Activated B cell treated with CpG ODN at 0.5 μM for 24 hours (primary cell): Measurements from ENCODE around the gene UGCG. TPM values are rescaled to one million over a fixed set of nuclear protein-coding genes. Genes with fewer than 3 reads are reported as not detected.
"Not testable (repeated sequence)": the region's sequence is repeated elsewhere in the genome, so short reads cannot be mapped to it uniquely, and the experiment has no call there.

Experiments
- ATAC-seq: fragments of 200-7000 bp; cut with Tn5 transposase; one replicate; pipeline ENCODE4 v1.10.0; 2021; ENCODE audit warnings: low read depth, mild to moderate bottlenecking, moderate library complexity
- CTCF ChIA-PET: fragments of 350-600 bp; sonication (Branson Sonifier 250); formaldehyde crosslinking; loops from one replicate; lab custom pipeline; 2021; ENCODE audit warnings: antibody characterized with exemption; lab: Charles Lee
- POLR2A ChIA-PET: fragments of 350-600 bp; sonication (Branson Sonifier 250); formaldehyde crosslinking; loops from one replicate; lab custom pipeline; 2021; ENCODE audit warnings: antibody characterized with exemption; lab: Charles Lee
- DNase-seq: peaks from one replicate; pipeline ENCODE4 v3.0.0; 2022
- H3K27ac Mint-ChIP-seq: one replicate; pipeline ENCODE4 v1.8.0; 2020; ENCODE audit warnings: mixed read lengths
- H3K27me3 Mint-ChIP-seq: one replicate; pipeline ENCODE4 v1.8.0; 2021; ENCODE audit warnings: mixed read lengths
- H3K36me3 Mint-ChIP-seq: one replicate; pipeline ENCODE4 v1.8.0; 2021; ENCODE audit warnings: low read depth, mixed read lengths
- H3K4me1 Mint-ChIP-seq: one replicate; pipeline ENCODE4 v1.8.0; 2021; ENCODE audit warnings: mixed read lengths
- H3K4me3 Mint-ChIP-seq: one replicate; pipeline ENCODE4 v1.8.0; 2020; ENCODE audit warnings: mild to moderate bottlenecking, mixed read lengths
- H3K9me3 Mint-ChIP-seq: one replicate; pipeline ENCODE4 v1.8.0; 2020; ENCODE audit warnings: mixed read lengths
- CTCF ChIP-seq: fragments of 200-600 bp; IDR thresholded peaks from one replicate; pipeline ENCODE4 v1.8.0; 2022; ENCODE audit warnings: antibody characterized with exemption, mild to moderate bottlenecking
- intact Hi-C: fragments of 100-400 bp; cut with micrococcal nuclease; formaldehyde crosslinking; loops from one replicate; pipeline ENCODE4 v1.15.1; 2024
- total RNA-seq: library from RNA; stranded (reverse); gene quantifications from 2 replicates; pipeline ENCODE4 v1.2.3, GENCODE V29; 2022

Gene UGCG
- total RNA-seq, 1 donor from 2014 or later: 111 TPM

- ATAC-seq (no peak), DNase-seq (no peak)
- H3K27ac Mint-ChIP-seq: no peak overlapping the region
- no peak overlapping the region for H3K4me3 Mint-ChIP-seq
- POLR2A ChIA-PET: no interaction called here
- CTCF ChIA-PET: interaction anchor here (1.4 kb wide), 1 partner anchor 188 kb away, joined by 3 read pairs; no protein-coding TSS in a partner anchor
- H3K4me1 Mint-ChIP-seq: peaks cover 7% of the 10 kb centered on the region
- H3K9me3 Mint-ChIP-seq: peaks cover under 1% of the 10 kb centered on the region
- TF ChIP-seq CTCF: no peak
- H3K36me3 Mint-ChIP-seq: no peaks in the 10 kb centered on the region
- no peaks in the 10 kb centered on the region for H3K27me3 Mint-ChIP-seq
- intact Hi-C loops: no loop called here
Observed at GRCh38 chr9:111886983-111887718, 9.5 kb upstream of the UGCG start.

- H3K27ac Mint-ChIP-seq: no peak overlapping the region
- ATAC-seq: no peak
- ChIA-PET CTCF (no interaction called here), POLR2A (no interaction called here)
- no peaks in the 10 kb centered on the region for H3K27me3 Mint-ChIP-seq
- H3K4me3 Mint-ChIP-seq: no peak overlapping the region
- peaks cover 13% of the 10 kb centered on the region for H3K4me1 Mint-ChIP-seq
- TF ChIP-seq CTCF: no peak
- DNase-seq: no peak
- H3K36me3 Mint-ChIP-seq: no peaks in the 10 kb centered on the region
- H3K9me3 Mint-ChIP-seq: no peaks in the 10 kb centered on the region
- intact Hi-C loops: loop anchor here (10.0 kb wide), 1 partner anchor 1524 kb away; the partner anchor contains the start of genes C9orf43 and POLE3
Observed at GRCh38 chr9:111890334-111890733, 6.3 kb upstream of the UGCG start.

- ATAC-seq, H3K9me3 Mint-ChIP-seq, H3K36me3 Mint-ChIP-seq, H3K27ac Mint-ChIP-seq, DNase-seq, H3K27me3 Mint-ChIP-seq, H3K4me3 Mint-ChIP-seq: not testable (repeated sequence)
- CTCF ChIA-PET: interaction anchor here (1.5 kb wide), 1 partner anchor 184 kb away, joined by 7 read pairs; no protein-coding TSS in a partner anchor
- peaks cover 16% of the 10 kb centered on the region for H3K4me1 Mint-ChIP-seq
- POLR2A ChIA-PET: interaction anchor here (0.7 kb wide), 1 partner anchor 92 kb away, joined by 3 read pairs; no protein-coding TSS in a partner anchor
- intact Hi-C loops: loop anchor here (10.0 kb wide), 1 partner anchor 1524 kb away; the partner anchor contains the start of genes C9orf43 and POLE3
Observed at GRCh38 chr9:111890867-111891266, 5.7 kb upstream of the UGCG start.

- Mint-ChIP-seq H3K27ac (peak overlapping the region; percentile 53), H3K4me1 (peaks cover 18% of the 10 kb centered on the region), H3K27me3 (no peaks in the 10 kb centered on the region), H3K36me3 (peaks cover 4% of the 10 kb centered on the region), H3K9me3 (no peaks in the 10 kb centered on the region), H3K4me3 (peak overlapping the region; percentile 46)
- intact Hi-C loops: loop anchor here (10.0 kb wide), 1 partner anchor 1523 kb away; the partner anchor contains the start of genes C9orf43 and POLE3
- ChIA-PET CTCF (interaction anchor here (1.1 to 1.5 kb wide), 2 partner anchors 62 to 183 kb away, joined by 3 to 7 read pairs; no protein-coding TSS in a partner anchor), POLR2A (interaction anchor here (0.5 to 1.2 kb wide), 5 partner anchors 44 to 182 kb away, joined by 3 to 4 read pairs (median 3); no protein-coding TSS in a partner anchor)
- no peak for TF ChIP-seq CTCF
- DNase-seq (no peak), ATAC-seq (peak; percentile 7)
Observed at GRCh38 chr9:111891910-111892499, 4.6 kb upstream of the UGCG start.

- peak; percentile 44 for ATAC-seq
- peaks cover 12% of the 10 kb centered on the region for H3K4me1 Mint-ChIP-seq
Observed at GRCh38 chr9:111896942-111897600, 457 bp downstream of the UGCG start.

More at GRCh38 chr9:111896942-111897600, 457 bp downstream of the UGCG start:
- peaks cover 12% of the 10 kb centered on the region for H3K36me3 Mint-ChIP-seq
- no peaks in the 10 kb centered on the region for H3K9me3 Mint-ChIP-seq
- H3K4me3 Mint-ChIP-seq: no peak overlapping the region
- no peak for TF ChIP-seq CTCF
- intact Hi-C loops: loop anchor here (1.0 to 10.0 kb wide), 14 partner anchors 19 to 1518 kb away; partner anchors contain the start of genes C9orf43, DNAJC25, INIP and POLE3
- no peak for DNase-seq
- CTCF ChIA-PET: interaction anchor here (0.7 to 2.8 kb wide), 4 partner anchors 19 to 178 kb away, joined by 3 to 15 read pairs (median 3); no protein-coding TSS in a partner anchor
- no peaks in the 10 kb centered on the region for H3K27me3 Mint-ChIP-seq
- H3K27ac Mint-ChIP-seq: no peak overlapping the region
- POLR2A ChIA-PET: interaction anchor here (0.6 to 3.6 kb wide), 40 partner anchors 9 to 821 kb away, joined by 3 to 122 read pairs (median 5); partner anchors contain the start of genes HSDL2, INIP and PTBP3
